OCI-LY7 (cell line): ENCODE data around the gene EXOC6B. TPM values are rescaled to one million over a fixed set of nuclear protein-coding genes. Genes with fewer than 3 reads are reported as not detected.

Experiments used
- BruUV-seq: library from RNA; stranded (reverse); fragments of 400-500 nt; replicated peaks from 2 replicates; lab custom pipeline; 2021; lab: Mats Ljungman, UMichigan
- CTCF ChIA-PET: fragments of 300-600 bp; sonication (Branson Sonifier 250); formaldehyde crosslinking; loops from one replicate; lab custom pipeline; 2022; ENCODE audit warnings: antibody characterized with exemption; ENCODE audit not compliant: unreplicated experiment; lab: Charles Lee
- POLR2A ChIA-PET: fragments of 300-600 bp; sonication (Branson Sonifier 250); formaldehyde crosslinking; loops from one replicate; lab custom pipeline; 2022; ENCODE audit warnings: antibody characterized with exemption; lab: Charles Lee
- DNase-seq: peaks from one replicate; pipeline ENCODE4 v3.0.0-alpha.2; 2015; ENCODE audit warnings: low spot score
- H2AFZ ChIP-seq: fragments of 200-600 bp; sonication (generic), shearing (Covaris generic); 2 replicates; pipeline ENCODE4 v1.6.1; 2014; ENCODE audit warnings: mild to moderate bottlenecking, antibody characterized with exemption, low read length, moderate library complexity
- H3K27ac ChIP-seq: fragments of 200-600 bp; sonication (generic); 2 replicates; pipeline ENCODE4 v1.5.1; 2014; ENCODE audit warnings: mixed run types, low read depth, mild to moderate bottlenecking, moderate library complexity, low read length, inconsistent platforms; ENCODE audit not compliant: poor library complexity, severe bottlenecking
- H3K36me3 ChIP-seq: fragments of 200-600 bp; sonication (generic); 2 replicates; pipeline ENCODE4 v1.6.1; 2014; ENCODE audit warnings: mild to moderate bottlenecking, antibody characterized with exemption, low read length, moderate library complexity, mixed read lengths; ENCODE audit not compliant: insufficient read depth
- H3K4me1 ChIP-seq: fragments of 200-600 bp; sonication (generic); 2 replicates; pipeline ENCODE4 v1.5.1; 2014; ENCODE audit warnings: mild to moderate bottlenecking, low read length; ENCODE audit not compliant: insufficient read depth, poor library complexity, severe bottlenecking
- H3K4me2 ChIP-seq: fragments of 200-600 bp; sonication (generic); 2 replicates; pipeline ENCODE4 v1.6.1; 2014; ENCODE audit warnings: mild to moderate bottlenecking, low read length
- H3K4me3 ChIP-seq: fragments of 200-600 bp; sonication (generic); 2 replicates; pipeline ENCODE4 v1.5.1; 2014; ENCODE audit warnings: mild to moderate bottlenecking, low read depth, low read length; ENCODE audit not compliant: poor library complexity, severe bottlenecking
- H3K79me2 ChIP-seq: fragments of 200-600 bp; sonication (generic); 2 replicates; pipeline ENCODE4 v1.6.1; 2016; ENCODE audit warnings: low read depth, mild to moderate bottlenecking, low read length, moderate library complexity, mixed read lengths; ENCODE audit not compliant: insufficient read depth
- H3K9me2 ChIP-seq: fragments of 200-600 bp; sonication (generic); 2 replicates; pipeline ENCODE4 v1.6.1; 2016; ENCODE audit warnings: mild to moderate bottlenecking, low read length, mixed read lengths; ENCODE audit not compliant: insufficient read depth
- H3K9me3 ChIP-seq: fragments of 200-600 bp; sonication (generic); 2 replicates; pipeline ENCODE4 v1.6.1; 2014; ENCODE audit warnings: mild to moderate bottlenecking, mixed run types, low read length, mixed read lengths
- H4K20me1 ChIP-seq: fragments of 200-600 bp; sonication (generic); 2 replicates; pipeline ENCODE4 v1.6.1; 2014; ENCODE audit warnings: mild to moderate bottlenecking, antibody characterized with exemption, low read length, moderate library complexity, mixed read lengths; ENCODE audit not compliant: insufficient read depth
- CTCF ChIP-seq: fragments of 200-600 bp; sonication (generic); conservative IDR thresholded peaks from 2 replicates; pipeline ENCODE4 v1.5.1; 2014; ENCODE audit warnings: mild to moderate bottlenecking, antibody characterized with exemption, low read length, moderate library complexity, mixed read lengths
- EZH2phosphoT487 ChIP-seq: fragments of 200-600 bp; sonication (generic); IDR thresholded peaks from 2 replicates; pipeline ENCODE4 v1.6.1; 2018; ENCODE audit warnings: low read depth, borderline replicate concordance, mild to moderate bottlenecking, mixed run types, antibody characterized with exemption, low read length, moderate library complexity, mixed read lengths
- intact Hi-C: fragments of 100-400 bp; cut with micrococcal nuclease; formaldehyde crosslinking; loops from one replicate; pipeline ENCODE4 v1.10.0; 2022; ENCODE audit not compliant: unreplicated experiment
- total RNA-seq, 2 experiments: library from RNA; depleted of rRNA in 1 of 2; stranded (reverse); fragments of >200 nt in 1 of 2; shearing (Covaris generic) in 1 of 2; gene quantifications; 2 replicates each; pipeline ENCODE4 v1.2.3, GENCODE V29; 2014 to 2022

EXOC6B gene
- total RNA-seq, 2 experiments from 2014 or later, result 5.1 TPM; not detected in 1

DNA sequence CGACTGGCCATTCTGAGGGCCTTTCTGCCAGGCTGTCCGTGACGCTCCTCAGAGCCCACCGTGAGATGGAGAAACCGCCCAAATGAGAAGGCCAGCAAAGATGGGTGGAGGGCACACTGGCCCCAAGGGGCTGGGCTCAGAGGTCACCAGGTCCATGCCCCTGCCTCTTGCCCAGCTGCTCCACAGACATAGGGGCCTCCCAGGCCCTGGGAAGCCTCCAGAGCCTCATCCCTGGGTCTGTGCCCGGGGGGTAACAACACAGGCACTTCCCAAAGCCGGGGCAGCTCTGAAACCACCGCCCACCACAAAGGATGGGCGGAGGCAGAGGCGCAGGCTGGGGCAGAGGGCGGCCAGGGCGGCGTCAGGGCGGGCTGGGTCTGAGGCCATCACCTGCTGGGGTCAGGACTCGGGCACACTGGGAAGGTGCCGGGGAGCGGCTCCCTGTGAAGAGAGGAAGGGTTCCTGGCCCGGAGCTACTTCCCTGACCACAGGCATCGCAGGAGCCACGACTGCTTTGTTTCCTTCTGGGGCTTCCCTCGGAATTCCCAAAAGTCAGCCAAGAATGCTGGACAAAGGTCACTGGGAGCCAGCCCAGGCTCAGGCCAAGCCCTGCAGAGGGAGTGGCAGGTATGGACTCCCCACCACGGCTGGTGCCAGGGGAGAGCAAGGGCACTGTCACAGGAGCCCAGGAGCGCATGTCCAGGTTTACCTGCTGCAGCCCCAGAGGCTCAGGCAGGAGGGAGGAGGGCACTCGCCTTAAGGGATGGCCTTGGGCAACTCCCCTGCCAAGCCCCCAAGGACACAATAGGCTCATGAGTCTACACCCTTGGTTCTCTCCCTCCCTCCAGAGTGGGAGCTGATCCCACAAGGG lies 687.6 kb downstream of the EXOC6B start:
- ChIA-PET POLR2A (no interaction called here), CTCF (no interaction called here)
- TF ChIP-seq EZH2phosphoT487 (no peak), CTCF (no peak)
- Histone ChIP-seq H3K27ac (no peak overlapping the region), H4K20me1 (no peaks in the 10 kb centered on the region), H3K4me1 (no peaks in the 10 kb centered on the region), H3K79me2 (no peaks in the 10 kb centered on the region), H3K9me2 (no peaks in the 10 kb centered on the region), H3K36me3 (no peaks in the 10 kb centered on the region), H3K9me3 (no peaks in the 10 kb centered on the region), H2AFZ (no peak overlapping the region), H3K4me3 (no peak overlapping the region), H3K4me2 (no peak overlapping the region)
- no peak for DNase-seq
- no TSS peak for BruUV-seq
- intact Hi-C loops, result loop anchor here (5.0 kb wide), 2 partner anchors 216 to 591 kb away; no protein-coding TSS in a partner anchor

DNA sequence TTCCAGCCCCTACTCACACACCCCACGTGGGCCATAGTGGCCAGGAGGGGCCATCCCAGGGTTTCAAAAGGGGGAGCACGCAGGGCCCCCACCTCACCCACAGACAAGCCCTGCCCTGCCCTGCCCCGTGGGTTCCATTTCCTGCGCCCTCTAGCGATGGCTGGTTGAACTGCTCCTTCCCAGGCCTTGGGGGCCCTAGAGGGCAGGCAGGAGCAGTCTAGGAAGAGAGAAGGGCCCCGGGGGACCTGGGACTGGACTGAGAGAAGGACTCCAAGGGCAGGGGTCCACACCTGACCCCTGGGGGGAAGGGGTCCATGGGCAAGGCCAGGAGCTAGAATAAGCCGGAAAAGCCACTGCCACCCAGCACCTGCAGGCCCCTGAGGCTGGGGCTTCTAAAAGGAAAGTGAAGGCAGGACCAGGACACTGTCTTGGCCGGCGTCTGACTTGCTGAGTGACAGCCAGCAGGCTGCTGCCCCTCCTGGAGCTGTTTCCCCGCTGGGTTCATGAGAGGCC lies 688.3 kb downstream of the EXOC6B start:
- no TSS peak for BruUV-seq
- ChIA-PET CTCF (no interaction called here), POLR2A (no interaction called here)
- Histone ChIP-seq H3K9me2 (no peaks in the 10 kb centered on the region), H2AFZ (no peak overlapping the region), H3K36me3 (no peaks in the 10 kb centered on the region), H3K4me3 (no peak overlapping the region), H3K9me3 (no peaks in the 10 kb centered on the region), H3K27ac (no peak overlapping the region), H3K79me2 (no peaks in the 10 kb centered on the region), H3K4me1 (no peaks in the 10 kb centered on the region), H3K4me2 (no peak overlapping the region), H4K20me1 (no peaks in the 10 kb centered on the region)
- intact Hi-C loops, result loop anchor here (5.0 kb wide), 2 partner anchors 215 to 590 kb away; no protein-coding TSS in a partner anchor
- peak; percentile 51 for DNase-seq
- no peak for TF ChIP-seq EZH2phosphoT487
- peak; percentile 88 for TF ChIP-seq CTCF
